SH-SY5Y (cell line): ENCODE results near the gene SLFN5.

Source experiments
- GATA2 ChIP-seq: IDR thresholded peaks from 2 replicates; pipeline ENCODE4 v1.6.1; 2011; ENCODE audit warnings: mild to moderate bottlenecking, low read depth, low read length
- GATA3 ChIP-seq: IDR thresholded peaks from 2 replicates; pipeline ENCODE4 v1.6.1; 2011; ENCODE audit warnings: low read depth, mild to moderate bottlenecking, low read length, moderate library complexity

DNA sequence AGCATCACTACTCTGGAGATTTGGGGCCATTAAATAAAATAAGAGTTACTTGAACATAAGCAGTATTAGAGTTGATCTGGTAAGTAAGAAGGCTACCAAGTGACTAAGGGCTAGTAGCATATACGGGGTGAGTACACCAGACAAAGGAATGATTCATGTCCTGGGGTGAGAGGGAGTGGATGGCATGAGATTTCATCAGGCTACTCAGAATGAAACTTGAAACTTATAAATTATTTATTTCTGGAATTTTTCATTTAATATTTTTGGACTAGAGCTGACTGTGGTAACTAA, 2.3 kb downstream of the SLFN5 start:
- TF ChIP-seq GATA3 (no peak), GATA2 (no peak)
